HG03520 (cell line): ENCODE results near the gene IL2RA.
"Not testable (repeated sequence)": the region's sequence is repeated elsewhere in the genome, so short reads cannot be mapped to it uniquely, and the experiment has no call there.

Experiments used
- ATAC-seq: cut with Tn5 transposase; IDR thresholded peaks from one replicate; pipeline ENCODE4 v1.9.1; 2021; ENCODE audit warnings: mild to moderate bottlenecking, moderate library complexity; ENCODE audit not compliant: unreplicated experiment

Gene IL2RA

GRCh38 chr10:6043377-6043776 lies 18.8 kb downstream of the IL2RA start:
- ATAC-seq: not testable (repeated sequence)

- no peak for ATAC-seq
These were observed 22.0 kb downstream of the IL2RA start for GRCh38 chr10:6040205-6040604.

GRCh38 chr10:6039711-6040110 lies 22.5 kb downstream of the IL2RA start:
- no peak for ATAC-seq

- ATAC-seq: no peak
These were observed 24.0 kb downstream of the IL2RA start for GRCh38 chr10:6038071-6038631.

- ATAC-seq: no peak
These were observed 24.7 kb downstream of the IL2RA start for GRCh38 chr10:6037422-6037821.

- no peak for ATAC-seq
These were observed 25.3 kb downstream of the IL2RA start for GRCh38 chr10:6036861-6037321.

GRCh38 chr10:6035931-6036575 lies 26.1 kb downstream of the IL2RA start:
- no peak for ATAC-seq

GRCh38 chr10:6035101-6035834 lies 26.9 kb downstream of the IL2RA start:
- ATAC-seq: no peak

GRCh38 chr10:6034371-6034770 lies 27.8 kb downstream of the IL2RA start:
- ATAC-seq: no peak

GRCh38 chr10:6033954-6034353 lies 28.2 kb downstream of the IL2RA start:
- ATAC-seq: no peak

GRCh38 chr10:6030940-6031339 lies 31.2 kb downstream of the IL2RA start:
- ATAC-seq: no peak

- no peak for ATAC-seq
These were observed 31.9 kb downstream of the IL2RA start for GRCh38 chr10:6030217-6030616.

- no peak for ATAC-seq
These were observed 34.2 kb downstream of the IL2RA start for GRCh38 chr10:6027929-6028328.

- ATAC-seq: no peak
These were observed 36.4 kb downstream of the IL2RA start for GRCh38 chr10:6025683-6026255.

- ATAC-seq: no peak
These were observed 37.9 kb downstream of the IL2RA start for GRCh38 chr10:6024334-6024682.

GRCh38 chr10:6023661-6024333 lies 38.4 kb downstream of the IL2RA start:
- no peak for ATAC-seq

- no peak for ATAC-seq
These were observed 39.5 kb downstream of the IL2RA start for GRCh38 chr10:6022660-6023059.

- no peak for ATAC-seq
These were observed 41.3 kb downstream of the IL2RA start for GRCh38 chr10:6020826-6021225.

- ATAC-seq: no peak
These were observed 42.4 kb downstream of the IL2RA start for GRCh38 chr10:6019796-6020195.

GRCh38 chr10:6019010-6019782 lies 43.0 kb downstream of the IL2RA start:
- ATAC-seq: no peak

GRCh38 chr10:6018422-6018821 lies 43.7 kb downstream of the IL2RA start:
- ATAC-seq: no peak
